ENCODE data around the gene FZD4. TPM values are rescaled to one million over a fixed set of nuclear protein-coding genes. Genes with fewer than 3 reads are reported as not detected.
A peak's percentile ranks its signal among the peaks of the same experiment; 100 is the strongest.

The FZD4 gene
- polyA plus RNA-seq, 3 donors, result 0.05 TPM; not detected in 2

GRCh38 chr11:87002918-87003317 is 47.7 kb upstream of the FZD4 start:
- WGBS (ENCODE audit: insufficient coverage), result no CpG with 5 or more reads among the region's 1 CpG
- Histone ChIP-seq H3K27me3 (ENCODE audit: control insufficient read depth in 2 of 2, insufficient read depth in 2 of 2, low read length in 2 of 2) (no peaks in the 10 kb centered on the region), H3K4me3 (replicated peaks in 1 of 3; ENCODE audit: low read depth in 2 of 3, low read length in 3 of 3) (no peak overlapping the region), H4K20me1 (ENCODE audit: insufficient read depth, low read length) (no peaks in the 10 kb centered on the region), H3K9ac (ENCODE audit: insufficient read depth, low read length, poor library complexity, severe bottlenecking) (no peak overlapping the region), H2AFZ (ENCODE audit: insufficient read depth, low read depth, low read length, poor library complexity, severe bottlenecking) (no peak overlapping the region), H3K27ac (ENCODE audit: low read depth in 1 of 2, low read length in 2 of 2) (no peak overlapping the region), H3K4me1 (ENCODE audit: control insufficient read depth in 1 of 2, insufficient read depth in 2 of 2, low read length in 2 of 2) (no peaks in the 10 kb centered on the region), H3K9me3 (replicated peaks in 1 of 2; ENCODE audit: control insufficient read depth in 1 of 2, insufficient read depth in 1 of 2, low read length in 2 of 2) (no peaks in the 10 kb centered on the region), H3K79me2 (ENCODE audit: insufficient read depth, low read length) (no peaks in the 10 kb centered on the region), H3K4me2 (replicated peaks; ENCODE audit: extremely low read depth, low read length, poor library complexity, severe bottlenecking) (no peak overlapping the region), H3K36me3 (replicated peaks in 1 of 2; ENCODE audit: control insufficient read depth in 1 of 2, insufficient read depth in 2 of 2, low read length in 2 of 2) (no peaks in the 10 kb centered on the region)
- Mint-ChIP-seq H3K27me3 (ENCODE audit: low read depth in 3 of 3) (peaks cover 0 to 2% (median 0%) of the 10 kb centered on the region in 3 donors), H3K9me3 (peaks cover 0 to 3% (median 0%) of the 10 kb centered on the region in 7 donors), H3K27ac (no peak overlapping the region), H3K4me1 (no peaks in the 10 kb centered on the region), H3K36me3 (no peaks in the 10 kb centered on the region), H3K4me3 (no peak overlapping the region)
- no peak for TF ChIP-seq CTCF (IDR thresholded peaks at IDR 0.05)
- no peak for DNase-seq
- intact Hi-C loops (cut with micrococcal nuclease), result no loop called here

GRCh38 chr11:86999859-87000753 is 44.9 kb upstream of the FZD4 start:
- H3K79me2 ChIP-seq (ENCODE audit: insufficient read depth, low read length), result no peaks in the 10 kb centered on the region
- no CpG with 5 or more reads among the region's 5 CpGs for WGBS (ENCODE audit: insufficient coverage)
- no peaks in the 10 kb centered on the region for H3K36me3 ChIP-seq (replicated peaks in 1 of 2; ENCODE audit: control insufficient read depth in 1 of 2, insufficient read depth in 2 of 2, low read length in 2 of 2)
- TF ChIP-seq CTCF (IDR thresholded peaks at IDR 0.05), result no peak
- H4K20me1 ChIP-seq (ENCODE audit: insufficient read depth, low read length), result no peaks in the 10 kb centered on the region
- intact Hi-C loops (cut with micrococcal nuclease), result no loop called here
- no peak for DNase-seq
- no peak overlapping the region for H3K27ac ChIP-seq (ENCODE audit: low read depth in 1 of 2, low read length in 2 of 2)
- no peaks in the 10 kb centered on the region for H3K27me3 ChIP-seq (ENCODE audit: control insufficient read depth in 2 of 2, insufficient read depth in 2 of 2, low read length in 2 of 2)
- H3K4me2 ChIP-seq (replicated peaks; ENCODE audit: extremely low read depth, low read length, poor library complexity, severe bottlenecking), result no peak overlapping the region
- no peaks in the 10 kb centered on the region for H3K4me1 Mint-ChIP-seq
- no peak overlapping the region for H2AFZ ChIP-seq (ENCODE audit: insufficient read depth, low read depth, low read length, poor library complexity, severe bottlenecking)
- H3K9me3 Mint-ChIP-seq, result peaks cover 0 to 3% (median 0%) of the 10 kb centered on the region in 7 donors
- no peaks in the 10 kb centered on the region for H3K9me3 ChIP-seq (replicated peaks in 1 of 2; ENCODE audit: control insufficient read depth in 1 of 2, insufficient read depth in 1 of 2, low read length in 2 of 2)
- peak overlapping the region in 1 of 7 donors; percentile 25 for H3K27ac Mint-ChIP-seq
- no peaks in the 10 kb centered on the region for H3K36me3 Mint-ChIP-seq
- H3K4me3 Mint-ChIP-seq, result no peak overlapping the region
- H3K4me1 ChIP-seq (ENCODE audit: control insufficient read depth in 1 of 2, insufficient read depth in 2 of 2, low read length in 2 of 2), result no peaks in the 10 kb centered on the region
- peaks cover 0 to 2% (median 0%) of the 10 kb centered on the region in 3 donors for H3K27me3 Mint-ChIP-seq (ENCODE audit: low read depth in 3 of 3)
- H3K4me3 ChIP-seq (replicated peaks in 1 of 3; ENCODE audit: low read depth in 2 of 3, low read length in 3 of 3), result no peak overlapping the region
- H3K9ac ChIP-seq (ENCODE audit: insufficient read depth, low read length, poor library complexity, severe bottlenecking), result no peak overlapping the region
